ENCODE results near the gene TPH2. TPM values are rescaled to one million over a fixed set of nuclear protein-coding genes. Genes with fewer than 3 reads are reported as not detected.

Gene TPH2
- total RNA-seq, 1 experiment from 2014 or later, result not detected

- CTCF ChIA-PET, result interaction anchor here (0.6 to 3.1 kb wide), 11 partner anchors 9 to 1146 kb away, joined by 3 to 15 read pairs (median 4); no protein-coding TSS in a partner anchor
- H3K4me3 Mint-ChIP-seq (ENCODE audit: unreplicated experiment), result no peak overlapping the region
- intact Hi-C loops (cut with micrococcal nuclease), result loop anchor here (5.0 kb wide), 1 partner anchor 329 kb away; no protein-coding TSS in a partner anchor
- no TSS peak for BruUV-seq (replicated peaks)
- peaks cover 16% of the 10 kb centered on the region for H3K27me3 Mint-ChIP-seq (ENCODE audit: insufficient read depth, unreplicated experiment)
- no peak overlapping the region for H3K27ac Mint-ChIP-seq (ENCODE audit: low read depth, unreplicated experiment)
- TF ChIP-seq, protein P1, sequence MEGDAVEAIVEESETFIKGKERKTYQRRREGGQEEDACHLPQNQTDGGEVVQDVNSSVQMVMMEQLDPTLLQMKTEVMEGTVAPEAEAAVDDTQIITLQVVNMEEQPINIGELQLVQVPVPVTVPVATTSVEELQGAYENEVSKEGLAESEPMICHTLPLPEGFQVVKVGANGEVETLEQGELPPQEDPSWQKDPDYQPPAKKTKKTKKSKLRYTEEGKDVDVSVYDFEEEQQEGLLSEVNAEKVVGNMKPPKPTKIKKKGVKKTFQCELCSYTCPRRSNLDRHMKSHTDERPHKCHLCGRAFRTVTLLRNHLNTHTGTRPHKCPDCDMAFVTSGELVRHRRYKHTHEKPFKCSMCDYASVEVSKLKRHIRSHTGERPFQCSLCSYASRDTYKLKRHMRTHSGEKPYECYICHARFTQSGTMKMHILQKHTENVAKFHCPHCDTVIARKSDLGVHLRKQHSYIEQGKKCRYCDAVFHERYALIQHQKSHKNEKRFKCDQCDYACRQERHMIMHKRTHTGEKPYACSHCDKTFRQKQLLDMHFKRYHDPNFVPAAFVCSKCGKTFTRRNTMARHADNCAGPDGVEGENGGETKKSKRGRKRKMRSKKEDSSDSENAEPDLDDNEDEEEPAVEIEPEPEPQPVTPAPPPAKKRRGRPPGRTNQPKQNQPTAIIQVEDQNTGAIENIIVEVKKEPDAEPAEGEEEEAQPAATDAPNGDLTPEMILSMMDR (IDR thresholded peaks at IDR 0.05; ENCODE audit: unreplicated experiment), result no peak
- DNase-seq (ENCODE audit: unreplicated experiment), result no peak
- POLR2A ChIA-PET, result no interaction called here
- H3K9me3 Mint-ChIP-seq (ENCODE audit: unreplicated experiment), result no peaks in the 10 kb centered on the region
- peaks cover 6% of the 10 kb centered on the region for H3K36me3 Mint-ChIP-seq (ENCODE audit: insufficient read depth, unreplicated experiment)
- H3K4me1 Mint-ChIP-seq (ENCODE audit: insufficient read depth, unreplicated experiment), result no peaks in the 10 kb centered on the region
Observed at GRCh38 chr12:72018036-72018435, 79.4 kb downstream of the TPH2 start.

DNA sequence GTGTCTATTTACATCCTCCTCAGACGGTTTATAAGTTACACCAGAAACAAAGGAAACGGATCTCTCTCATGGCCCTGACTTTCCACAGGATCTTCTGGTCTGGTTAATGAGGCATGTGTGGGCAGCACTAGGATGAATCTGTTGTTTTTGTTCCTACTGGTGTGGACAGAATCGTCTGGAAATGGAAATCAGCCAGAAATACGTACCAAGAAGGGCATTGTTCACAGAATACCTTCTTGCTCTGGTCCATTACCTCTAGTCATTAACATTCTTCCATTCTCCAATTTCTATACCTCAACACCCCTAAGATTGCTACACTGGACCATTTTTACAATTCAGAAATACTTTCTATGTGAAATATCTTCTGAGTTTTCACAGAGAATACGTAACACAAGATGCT lies 86.0 kb downstream of the TPH2 start:
- CTCF ChIA-PET, result interaction anchor here (1.5 kb wide), 1 partner anchor 7 kb away, joined by 4 read pairs; no protein-coding TSS in a partner anchor
- H3K36me3 Mint-ChIP-seq (ENCODE audit: insufficient read depth, unreplicated experiment), result no peaks in the 10 kb centered on the region
- DNase-seq (ENCODE audit: unreplicated experiment), result no peak
- no peak overlapping the region for H3K4me3 Mint-ChIP-seq (ENCODE audit: unreplicated experiment)
- intact Hi-C loops (cut with micrococcal nuclease), result no loop called here
- TF ChIP-seq, protein P1 (IDR thresholded peaks at IDR 0.05; ENCODE audit: unreplicated experiment), result no peak
- no peak overlapping the region for H3K27ac Mint-ChIP-seq (ENCODE audit: low read depth, unreplicated experiment)
- no TSS peak for BruUV-seq (replicated peaks)
- POLR2A ChIA-PET, result no interaction called here
- H3K4me1 Mint-ChIP-seq (ENCODE audit: insufficient read depth, unreplicated experiment), result peaks cover 14% of the 10 kb centered on the region
- H3K9me3 Mint-ChIP-seq (ENCODE audit: unreplicated experiment), result no peaks in the 10 kb centered on the region
- H3K27me3 Mint-ChIP-seq (ENCODE audit: insufficient read depth, unreplicated experiment), result peaks cover 2% of the 10 kb centered on the region

DNA sequence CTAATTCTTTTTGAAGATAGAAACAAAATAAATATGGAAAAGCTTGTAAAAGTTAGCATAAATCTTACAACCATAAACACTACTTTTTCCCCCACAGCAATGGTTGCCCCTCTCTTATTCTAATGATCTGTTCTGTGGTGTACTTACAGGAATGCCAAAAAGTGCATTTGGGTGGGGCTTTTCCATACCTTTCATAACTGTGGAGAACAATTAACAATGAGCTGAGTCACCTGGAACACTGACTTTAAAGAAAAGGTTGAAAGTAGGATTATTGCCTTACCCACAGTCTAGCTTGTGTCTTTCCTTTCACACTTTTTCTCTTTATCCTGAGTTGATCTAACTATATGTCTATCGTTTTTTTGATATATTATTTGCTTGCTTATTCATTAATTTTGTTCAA lies 86.9 kb downstream of the TPH2 start:
- H3K9me3 Mint-ChIP-seq (ENCODE audit: unreplicated experiment), result no peaks in the 10 kb centered on the region
- peak overlapping the region; percentile 19 for H3K27ac Mint-ChIP-seq (ENCODE audit: low read depth, unreplicated experiment)
- POLR2A ChIA-PET, result no interaction called here
- no TSS peak for BruUV-seq (replicated peaks)
- CTCF ChIA-PET, result interaction anchor here (0.8 to 1.5 kb wide), 3 partner anchors 8 to 1429 kb away, joined by 3 to 4 read pairs (median 3); no protein-coding TSS in a partner anchor
- peaks cover 14% of the 10 kb centered on the region for H3K4me1 Mint-ChIP-seq (ENCODE audit: insufficient read depth, unreplicated experiment)
- peak; percentile 24 for DNase-seq (ENCODE audit: unreplicated experiment)
- H3K4me3 Mint-ChIP-seq (ENCODE audit: unreplicated experiment), result no peak overlapping the region
- TF ChIP-seq, protein P1 (IDR thresholded peaks at IDR 0.05; ENCODE audit: unreplicated experiment), result no peak
- intact Hi-C loops (cut with micrococcal nuclease), result no loop called here
- no peaks in the 10 kb centered on the region for H3K27me3 Mint-ChIP-seq (ENCODE audit: insufficient read depth, unreplicated experiment)
- H3K36me3 Mint-ChIP-seq (ENCODE audit: insufficient read depth, unreplicated experiment), result no peaks in the 10 kb centered on the region

DNA sequence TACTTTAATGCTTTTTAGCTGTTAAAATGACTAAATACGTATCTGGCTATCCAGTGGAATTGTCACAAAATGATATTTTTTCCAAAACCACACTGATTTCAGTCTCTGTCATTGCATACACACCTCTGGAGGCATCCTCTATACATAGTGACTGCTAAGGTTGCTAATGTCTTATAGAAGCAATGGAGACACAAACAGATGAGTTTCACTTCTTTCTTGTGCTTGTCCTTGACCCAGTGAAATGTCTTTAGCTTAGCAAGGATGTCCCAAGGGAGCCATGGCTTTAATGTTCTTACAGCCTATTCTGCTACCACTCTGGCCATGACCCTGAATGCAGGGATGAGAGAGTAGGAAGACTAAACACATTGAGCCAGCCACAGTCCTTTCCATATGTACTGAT lies 90.3 kb downstream of the TPH2 start:
- TF ChIP-seq, protein P1 (IDR thresholded peaks at IDR 0.05; ENCODE audit: unreplicated experiment), result no peak
- DNase-seq (ENCODE audit: unreplicated experiment), result no peak
- Mint-ChIP-seq H3K27ac (ENCODE audit: low read depth, unreplicated experiment) (no peak overlapping the region), H3K4me1 (ENCODE audit: insufficient read depth, unreplicated experiment) (peaks cover 14% of the 10 kb centered on the region), H3K4me3 (ENCODE audit: unreplicated experiment) (no peak overlapping the region), H3K9me3 (ENCODE audit: unreplicated experiment) (no peaks in the 10 kb centered on the region), H3K27me3 (ENCODE audit: insufficient read depth, unreplicated experiment) (peaks cover 26% of the 10 kb centered on the region), H3K36me3 (ENCODE audit: insufficient read depth, unreplicated experiment) (no peaks in the 10 kb centered on the region)
- POLR2A ChIA-PET, result no interaction called here
- no TSS peak for BruUV-seq (replicated peaks)
- CTCF ChIA-PET, result interaction anchor here (0.6 to 2.5 kb wide), 3 partner anchors 10 to 347 kb away, joined by 3 to 15 read pairs (median 5); no protein-coding TSS in a partner anchor
- intact Hi-C loops (cut with micrococcal nuclease), result no loop called here

Data from MCF 10A (cell line).